ENCODE data around the gene ABCF3.

DNA sequence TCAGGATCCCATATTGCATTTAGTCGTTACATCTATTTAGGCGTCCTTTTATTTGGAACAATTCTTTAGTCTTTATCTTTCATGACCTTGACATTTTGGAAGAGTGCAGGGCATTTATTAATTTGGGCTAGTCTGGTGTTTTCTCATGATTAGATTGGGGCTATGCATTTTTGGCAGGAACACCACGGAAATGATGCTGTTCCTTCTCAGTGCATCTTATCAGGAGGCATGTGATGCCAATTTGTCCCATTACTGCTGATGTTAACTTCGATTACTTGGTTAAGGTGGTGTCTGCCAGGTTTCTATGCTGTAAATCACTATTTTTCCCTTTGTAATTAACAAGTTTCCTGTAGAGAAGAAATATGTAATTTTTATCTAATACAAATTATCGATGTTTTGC, 25.3 kb downstream of the ABCF3 start:
- TF ChIP-seq ZNF468 (CRISPR knock-in tag; IDR thresholded peaks at IDR 0.05) (no peak), ZNF780A (CRISPR knock-in tag; IDR thresholded peaks at IDR 0.05) (no peak), KAT7 (CRISPR knock-in tag; IDR thresholded peaks at IDR 0.05; ENCODE audit: borderline replicate concordance) (no peak), CTCF (CRISPR knock-in tag; IDR thresholded peaks at IDR 0.05) (no peak), JUN (CRISPR knock-in tag; IDR thresholded peaks at IDR 0.05) (no peak), CHD2 (IDR thresholded peaks at IDR 0.05; ENCODE audit: low read depth, low read length) (no peak), ZNF446 (CRISPR knock-in tag; IDR thresholded peaks at IDR 0.05) (no peak), ZNF225 (CRISPR knock-in tag; IDR thresholded peaks at IDR 0.05) (no peak)
- TF ChIP-seq, protein P1, sequence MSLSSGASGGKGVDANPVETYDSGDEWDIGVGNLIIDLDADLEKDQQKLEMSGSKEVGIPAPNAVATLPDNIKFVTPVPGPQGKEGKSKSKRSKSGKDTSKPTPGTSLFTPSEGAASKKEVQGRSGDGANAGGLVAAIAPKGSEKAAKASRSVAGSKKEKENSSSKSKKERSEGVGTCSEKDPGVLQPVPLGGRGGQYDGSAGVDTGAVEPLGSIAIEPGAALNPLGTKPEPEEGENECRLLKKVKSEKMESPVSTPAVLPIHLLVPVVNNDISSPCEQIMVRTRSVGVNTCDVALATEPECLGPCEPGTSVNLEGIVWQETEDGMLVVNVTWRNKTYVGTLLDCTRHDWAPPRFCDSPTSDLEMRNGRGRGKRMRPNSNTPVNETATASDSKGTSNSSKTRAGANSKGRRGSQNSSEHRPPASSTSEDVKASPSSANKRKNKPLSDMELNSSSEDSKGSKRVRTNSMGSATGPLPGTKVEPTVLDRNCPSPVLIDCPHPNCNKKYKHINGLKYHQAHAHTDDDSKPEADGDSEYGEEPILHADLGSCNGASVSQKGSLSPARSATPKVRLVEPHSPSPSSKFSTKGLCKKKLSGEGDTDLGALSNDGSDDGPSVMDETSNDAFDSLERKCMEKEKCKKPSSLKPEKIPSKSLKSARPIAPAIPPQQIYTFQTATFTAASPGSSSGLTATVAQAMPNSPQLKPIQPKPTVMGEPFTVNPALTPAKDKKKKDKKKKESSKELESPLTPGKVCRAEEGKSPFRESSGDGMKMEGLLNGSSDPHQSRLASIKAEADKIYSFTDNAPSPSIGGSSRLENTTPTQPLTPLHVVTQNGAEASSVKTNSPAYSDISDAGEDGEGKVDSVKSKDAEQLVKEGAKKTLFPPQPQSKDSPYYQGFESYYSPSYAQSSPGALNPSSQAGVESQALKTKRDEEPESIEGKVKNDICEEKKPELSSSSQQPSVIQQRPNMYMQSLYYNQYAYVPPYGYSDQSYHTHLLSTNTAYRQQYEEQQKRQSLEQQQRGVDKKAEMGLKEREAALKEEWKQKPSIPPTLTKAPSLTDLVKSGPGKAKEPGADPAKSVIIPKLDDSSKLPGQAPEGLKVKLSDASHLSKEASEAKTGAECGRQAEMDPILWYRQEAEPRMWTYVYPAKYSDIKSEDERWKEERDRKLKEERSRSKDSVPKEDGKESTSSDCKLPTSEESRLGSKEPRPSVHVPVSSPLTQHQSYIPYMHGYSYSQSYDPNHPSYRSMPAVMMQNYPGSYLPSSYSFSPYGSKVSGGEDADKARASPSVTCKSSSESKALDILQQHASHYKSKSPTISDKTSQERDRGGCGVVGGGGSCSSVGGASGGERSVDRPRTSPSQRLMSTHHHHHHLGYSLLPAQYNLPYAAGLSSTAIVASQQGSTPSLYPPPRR (CRISPR knock-in tag; IDR thresholded peaks at IDR 0.05; ENCODE audit: borderline replicate concordance): no peak

All from HepG2 (cell line).